Body of pancreas (tissue), 4 donors: ENCODE results near the gene ALOX5AP.

ENCODE experiments used
- POLR2A ChIP-seq, 3 donors: fragments of 450-650 bp; IDR thresholded peaks; one replicate each; pipeline ENCODE4 v1.6.1; 2016; ENCODE audit warnings: antibody characterized with exemption in 3 of 3, mild to moderate bottlenecking in 2 of 3
- TF ChIP-seq, protein P1 (sequence below), 7 experiments: fragments of 450-650 bp in 4 of 7; fragments of 200-600 bp in 3 of 7; sonication (generic) in 3 of 7; IDR thresholded peaks; one replicate each; pipeline ENCODE4 v1.5.1; 2016 to 2019; ENCODE audit warnings: antibody characterized with exemption in 7 of 7

- TF ChIP-seq POLR2A (IDR thresholded peaks at IDR 0.05), result no peak
- TF ChIP-seq, protein P1, sequence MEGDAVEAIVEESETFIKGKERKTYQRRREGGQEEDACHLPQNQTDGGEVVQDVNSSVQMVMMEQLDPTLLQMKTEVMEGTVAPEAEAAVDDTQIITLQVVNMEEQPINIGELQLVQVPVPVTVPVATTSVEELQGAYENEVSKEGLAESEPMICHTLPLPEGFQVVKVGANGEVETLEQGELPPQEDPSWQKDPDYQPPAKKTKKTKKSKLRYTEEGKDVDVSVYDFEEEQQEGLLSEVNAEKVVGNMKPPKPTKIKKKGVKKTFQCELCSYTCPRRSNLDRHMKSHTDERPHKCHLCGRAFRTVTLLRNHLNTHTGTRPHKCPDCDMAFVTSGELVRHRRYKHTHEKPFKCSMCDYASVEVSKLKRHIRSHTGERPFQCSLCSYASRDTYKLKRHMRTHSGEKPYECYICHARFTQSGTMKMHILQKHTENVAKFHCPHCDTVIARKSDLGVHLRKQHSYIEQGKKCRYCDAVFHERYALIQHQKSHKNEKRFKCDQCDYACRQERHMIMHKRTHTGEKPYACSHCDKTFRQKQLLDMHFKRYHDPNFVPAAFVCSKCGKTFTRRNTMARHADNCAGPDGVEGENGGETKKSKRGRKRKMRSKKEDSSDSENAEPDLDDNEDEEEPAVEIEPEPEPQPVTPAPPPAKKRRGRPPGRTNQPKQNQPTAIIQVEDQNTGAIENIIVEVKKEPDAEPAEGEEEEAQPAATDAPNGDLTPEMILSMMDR (IDR thresholded peaks at IDR 0.05), result no peak
Measured at GRCh38 chr13:30711375-30711774, 24.0 kb upstream of the ALOX5AP start.
